GM19239 (cell line): ENCODE measurements around the gene C12orf43.
"Not testable (repeated sequence)": the region's sequence is repeated elsewhere in the genome, so short reads cannot be mapped to it uniquely, and the experiment has no call there.

Experiments
- DNase-seq: peaks from one replicate; pipeline ENCODE4 v3.0.0; 2011; ENCODE audit warnings: low spot score; ENCODE audit not compliant: insufficient read length
- FAIRE-seq: peaks from 2 replicates; lab custom pipeline; 2011; peaks lifted over from hg19 to GRCh38; lab: Jason Lieb, UNC

C12orf43 gene, protein sequence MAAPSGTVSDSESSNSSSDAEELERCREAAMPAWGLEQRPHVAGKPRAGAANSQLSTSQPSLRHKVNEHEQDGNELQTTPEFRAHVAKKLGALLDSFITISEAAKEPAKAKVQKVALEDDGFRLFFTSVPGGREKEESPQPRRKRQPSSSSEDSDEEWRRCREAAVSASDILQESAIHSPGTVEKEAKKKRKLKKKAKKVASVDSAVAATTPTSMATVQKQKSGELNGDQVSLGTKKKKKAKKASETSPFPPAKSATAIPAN

GRCh38 chr12:121015825-121016766, at the start of gene C12orf43:
C12orf43 (minus strand) TSS chr12:121016487; CDS start chr12:121016474, 13 bp downstream.
- DNase-seq (peak; percentile 78), FAIRE-seq (peak; percentile 98)

- FAIRE-seq (no peak), DNase-seq (no peak)
These were observed 49.1 kb upstream of the C12orf43 start for GRCh38 chr12:121065345-121065744.

GRCh38 chr12:121064586-121064985, 48.3 kb upstream of the C12orf43 start:
- not testable (repeated sequence) for DNase-seq, FAIRE-seq

DNA sequence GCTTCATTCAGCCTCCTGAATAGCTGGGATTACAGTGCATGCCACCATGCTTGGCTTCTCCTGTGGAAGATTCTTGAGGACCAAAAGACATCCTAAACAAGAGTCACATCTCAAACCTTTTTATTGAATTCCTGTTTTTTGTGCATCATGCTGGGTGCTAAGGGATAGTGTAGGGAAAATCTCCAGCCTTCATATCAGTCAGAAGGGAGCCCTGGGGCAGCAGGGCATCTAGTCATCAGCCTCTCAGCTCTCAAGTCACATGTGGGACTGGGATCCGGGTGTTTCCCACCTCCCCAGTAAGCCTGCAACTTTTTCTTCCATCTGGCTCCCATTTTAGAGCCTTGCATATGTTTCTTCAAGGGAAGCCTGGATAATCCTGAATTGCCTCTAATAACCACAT, 47.8 kb upstream of the C12orf43 start:
- no peak for FAIRE-seq
- no peak for DNase-seq

- FAIRE-seq (no peak), DNase-seq (no peak)
These were observed 46.2 kb upstream of the C12orf43 start for GRCh38 chr12:121062391-121063045.

DNA sequence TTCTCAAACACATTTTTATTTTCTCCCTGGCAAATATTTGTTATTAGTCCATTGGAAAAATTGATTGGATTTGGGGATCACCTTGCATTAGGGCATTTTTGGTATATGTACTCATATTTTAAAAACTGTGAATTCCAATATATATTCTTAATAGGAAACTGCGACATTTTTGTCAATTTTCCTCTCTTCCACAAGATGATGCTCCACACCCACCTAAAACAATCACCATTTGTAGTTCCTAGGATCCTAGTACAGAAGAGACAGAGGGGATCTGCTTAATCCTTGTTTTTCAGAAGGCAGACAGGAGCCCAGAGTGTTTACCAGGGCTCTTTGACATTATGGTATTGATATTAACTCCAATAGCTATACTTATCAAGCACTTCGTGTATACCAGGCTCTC, 45.5 kb upstream of the C12orf43 start:
- FAIRE-seq = no peak
- no peak for DNase-seq

DNA sequence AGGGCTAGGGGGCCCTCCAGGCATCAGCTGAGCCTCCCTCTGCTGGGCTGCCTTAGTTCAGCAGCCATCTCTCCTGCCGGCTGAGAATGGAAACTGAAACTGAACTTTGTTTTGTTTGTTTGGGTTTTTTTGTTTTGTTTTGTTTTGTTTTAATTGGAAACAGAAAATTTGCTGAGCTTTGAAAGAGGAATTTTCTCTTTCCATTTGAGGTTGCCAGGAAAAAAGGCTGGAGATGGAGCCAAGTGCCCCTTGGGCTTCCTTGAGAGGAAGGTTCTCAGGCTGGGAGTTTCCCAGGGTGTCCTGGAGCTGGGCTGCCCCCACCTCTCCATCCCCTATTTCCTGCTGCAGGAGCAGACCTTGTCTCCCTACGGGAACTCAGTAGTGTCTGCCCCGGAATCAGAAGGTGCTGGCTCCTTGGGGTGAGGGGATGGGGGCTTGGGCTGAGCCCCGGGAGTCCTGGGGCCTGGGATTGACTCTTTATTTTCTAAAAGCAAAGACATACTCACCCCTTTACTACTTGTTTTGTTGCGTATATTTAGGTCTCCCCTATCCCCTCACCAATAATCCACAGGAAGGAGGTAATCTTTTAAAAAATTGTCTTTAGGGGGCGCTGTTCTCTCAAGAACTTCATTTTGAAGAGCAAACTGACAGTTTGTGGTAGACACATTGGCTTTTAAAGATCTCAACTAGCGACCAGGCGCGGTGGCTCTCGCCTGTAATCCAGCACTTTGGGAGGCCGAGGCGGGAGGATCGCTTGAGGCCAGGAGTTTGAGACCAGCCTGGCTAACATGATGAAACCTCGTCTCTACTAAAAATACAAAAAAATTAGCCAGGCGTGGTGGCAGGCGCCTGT, 44.1 kb upstream of the C12orf43 start:
- peak; percentile 98 for FAIRE-seq
- peak; percentile 68 for DNase-seq

DNA sequence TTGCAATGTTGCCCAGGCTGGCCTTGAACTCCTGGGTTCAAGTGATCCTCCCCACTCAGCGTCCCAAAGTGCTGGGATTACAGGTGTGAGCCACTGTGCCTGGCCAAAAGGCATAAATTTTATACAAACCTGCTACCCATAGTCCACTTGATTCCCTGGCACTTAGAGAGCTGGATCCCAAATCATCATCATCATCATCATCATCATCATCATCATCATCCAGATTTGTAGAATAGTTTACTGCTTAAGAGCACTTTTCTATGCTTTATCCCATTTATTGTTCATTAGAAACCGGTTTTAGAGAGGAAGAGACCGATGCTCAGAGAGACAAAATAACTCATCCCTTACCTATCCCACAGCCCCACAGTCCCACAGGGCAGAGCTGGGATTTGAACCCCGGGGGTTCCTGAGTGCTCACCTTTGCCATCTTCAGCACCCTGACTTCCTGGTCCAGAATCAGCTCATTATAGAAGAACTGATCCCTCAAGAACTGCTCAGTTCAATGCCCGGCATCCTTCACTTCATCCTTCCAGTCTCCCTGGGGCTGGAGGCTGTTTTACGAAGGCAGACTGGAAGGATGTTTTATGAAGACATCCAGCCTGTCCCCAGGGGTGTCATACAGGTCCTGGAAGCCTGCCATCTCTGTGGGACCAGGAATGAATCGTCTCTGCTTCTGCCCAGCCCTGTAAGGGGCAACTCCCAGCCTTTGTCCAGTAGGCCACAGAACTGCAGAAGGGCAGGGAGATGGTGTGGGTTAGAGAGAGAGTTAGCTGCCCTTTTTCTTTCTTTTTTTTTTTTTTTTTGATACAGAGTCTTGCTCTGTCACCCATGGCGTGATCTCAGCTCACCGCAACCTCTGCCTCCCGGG, 43.0 kb upstream of the C12orf43 start:
- DNase-seq = no peak
- FAIRE-seq = no peak

GRCh38 chr12:121057794-121058193, 41.5 kb upstream of the C12orf43 start:
- DNase-seq = no peak
- FAIRE-seq = no peak

- DNase-seq (no peak), FAIRE-seq (no peak)
These were observed 37.4 kb upstream of the C12orf43 start for GRCh38 chr12:121053706-121054105.

DNA sequence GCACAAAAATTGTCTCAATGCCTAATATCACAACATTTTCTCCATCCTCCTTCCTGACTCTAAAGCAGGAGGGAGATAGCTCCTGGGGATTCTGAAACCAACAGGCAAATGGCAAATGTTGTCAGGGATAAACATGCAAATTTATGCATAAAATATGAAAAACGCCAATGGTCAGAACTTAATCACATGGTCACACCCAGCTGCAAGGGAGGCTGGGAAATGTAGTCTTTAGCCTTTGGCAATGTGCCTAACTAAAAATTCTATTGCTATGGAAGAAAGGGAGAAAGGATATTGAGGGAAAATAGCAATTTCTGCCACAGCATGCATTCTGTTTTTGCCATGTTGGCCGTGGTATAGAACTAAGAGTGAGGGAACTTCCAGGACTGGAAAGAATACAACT, 34.4 kb upstream of the C12orf43 start:
- FAIRE-seq (no peak), DNase-seq (no peak)

- DNase-seq = no peak
- FAIRE-seq = no peak
These were observed 32.2 kb upstream of the C12orf43 start for GRCh38 chr12:121048442-121048841.

DNA sequence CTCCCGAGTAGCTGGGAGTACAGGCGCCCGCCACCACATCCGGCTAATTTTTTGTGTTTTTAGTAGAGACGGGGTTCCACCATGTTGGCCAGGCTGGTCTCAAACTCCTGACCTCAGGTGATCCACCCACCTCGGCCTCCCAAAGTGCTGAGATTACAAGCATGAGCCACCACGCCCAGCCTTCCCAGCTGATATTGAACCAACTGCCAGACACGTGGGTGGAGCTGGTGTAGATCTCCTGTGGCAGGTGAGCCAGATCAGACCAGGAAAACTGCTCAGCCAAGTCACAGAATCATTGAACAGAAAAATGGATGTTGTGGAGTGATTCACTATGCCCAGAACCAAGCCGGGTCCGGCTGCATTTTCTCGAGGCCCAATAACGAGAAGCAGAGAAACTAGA, 31.1 kb upstream of the C12orf43 start:
- FAIRE-seq, DNase-seq: not testable (repeated sequence)

DNA sequence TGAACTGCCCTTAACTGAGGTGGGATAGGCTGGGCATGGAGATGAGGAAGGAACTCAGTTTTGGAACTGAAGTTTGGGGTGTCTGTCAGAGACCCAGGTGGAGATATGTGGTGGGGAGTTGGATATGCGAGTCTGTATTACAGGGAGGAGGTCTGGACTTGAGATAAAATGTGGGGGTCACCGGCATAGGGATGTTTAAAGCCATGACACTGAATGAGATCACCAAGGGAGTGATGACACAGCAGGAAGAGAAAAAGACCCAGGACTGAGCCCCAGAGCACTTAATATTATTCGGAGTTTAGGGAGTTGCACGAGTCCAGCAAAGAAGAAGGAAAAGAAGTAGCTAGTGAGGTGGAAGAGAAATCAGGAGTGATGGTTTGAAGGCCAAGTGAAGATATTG, 26.8 kb upstream of the C12orf43 start:
- no peak for FAIRE-seq
- no peak for DNase-seq

- DNase-seq (peak; percentile 54), FAIRE-seq (peak; percentile 96)
These were observed 22.8 kb upstream of the C12orf43 start, which contains the start of gene OASL for GRCh38 chr12:121038861-121039668. OASL (minus strand) TSS chr12:121039246; CDS start chr12:121038971, 275 bp downstream.

- DNase-seq (no peak), FAIRE-seq (peak; percentile 33)
These were observed 20.6 kb upstream of the C12orf43 start for GRCh38 chr12:121036810-121037326.

DNA sequence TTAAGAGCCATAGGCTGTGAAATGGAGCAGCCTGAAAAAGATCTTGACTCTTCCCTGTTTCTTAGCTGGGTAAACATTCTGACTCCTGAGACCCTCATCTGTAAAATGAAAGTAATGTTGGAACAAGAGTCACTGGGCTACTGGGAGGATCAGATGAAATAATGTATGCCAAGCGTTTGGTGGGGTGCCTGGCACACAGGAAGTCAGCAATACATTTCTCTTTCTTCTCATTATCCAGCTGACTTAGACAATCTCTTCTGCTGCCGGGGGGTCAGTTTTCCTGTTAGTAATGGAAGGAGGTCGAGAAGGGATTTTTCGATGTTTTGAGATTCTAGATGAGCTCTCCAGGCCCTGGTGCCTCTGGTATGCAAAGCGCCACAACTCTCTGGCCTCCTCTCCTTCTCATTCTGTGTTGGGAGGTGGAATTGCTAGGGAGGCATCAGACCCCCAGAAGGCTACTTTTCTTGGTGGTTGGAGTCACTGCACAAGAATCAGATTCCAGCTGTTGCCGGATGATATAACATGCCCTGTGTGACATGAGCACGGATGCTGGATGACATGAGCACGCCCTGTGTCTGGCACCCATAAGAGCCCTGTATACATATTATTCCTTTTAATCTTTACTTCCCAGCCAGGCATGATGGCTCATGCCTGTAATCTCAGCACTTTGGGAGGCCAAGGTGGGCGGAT, 18.5 kb upstream of the C12orf43 start:
- DNase-seq (no peak), FAIRE-seq (no peak)
